HK-2 (cell line): ENCODE results near the gene HEATR1.

ENCODE experiments used
- DNase-seq: peaks from one replicate; pipeline ENCODE4 v3.0.0-alpha.2; 2018; ENCODE audit not compliant: unreplicated experiment

HEATR1 gene

GRCh38 chr1:236543065-236543669 is 61.1 kb downstream of the HEATR1 start:
- no peak for DNase-seq

- no peak for DNase-seq
These were observed 62.6 kb downstream of the HEATR1 start for GRCh38 chr1:236541710-236542109.

GRCh38 chr1:236540813-236541465 is 63.4 kb downstream of the HEATR1 start:
- DNase-seq, result no peak

- no peak for DNase-seq
These were observed 67.8 kb downstream of the HEATR1 start for GRCh38 chr1:236536540-236536939.

GRCh38 chr1:236535662-236536161 is 68.6 kb downstream of the HEATR1 start:
- no peak for DNase-seq

- DNase-seq, result no peak
These were observed 69.1 kb downstream of the HEATR1 start for GRCh38 chr1:236535190-236535589.

GRCh38 chr1:236534151-236534651 is 70.1 kb downstream of the HEATR1 start:
- DNase-seq, result no peak

- no peak for DNase-seq
These were observed 71.5 kb downstream of the HEATR1 start for GRCh38 chr1:236532850-236533249.

- no peak for DNase-seq
These were observed 73.4 kb downstream of the HEATR1 start for GRCh38 chr1:236530959-236531358.

- DNase-seq, result no peak
These were observed 74.0 kb downstream of the HEATR1 start for GRCh38 chr1:236530286-236530685.

GRCh38 chr1:236526079-236526478 is 78.2 kb downstream of the HEATR1 start:
- no peak for DNase-seq

GRCh38 chr1:236524895-236525184 is 79.5 kb downstream of the HEATR1 start:
- DNase-seq, result no peak

GRCh38 chr1:236524142-236524894 is 80.0 kb downstream of the HEATR1 start:
- peak; percentile 67 for DNase-seq

GRCh38 chr1:236523704-236524141 is 80.6 kb downstream of the HEATR1 start, which contains the start of gene LGALS8:
TSS of gene LGALS8 (plus strand) at chr1:236523982. CDS start at chr1:236526071, 2,089 bp downstream.
- peak; percentile 88 for DNase-seq

- no peak for DNase-seq
These were observed 81.2 kb downstream of the HEATR1 start for GRCh38 chr1:236522937-236523703.

- no peak for DNase-seq
These were observed 83.8 kb downstream of the HEATR1 start for GRCh38 chr1:236520445-236521005.

GRCh38 chr1:236518322-236518721 is 86.0 kb downstream of the HEATR1 start:
- no peak for DNase-seq

GRCh38 chr1:236516929-236517704 is 87.2 kb downstream of the HEATR1 start:
- DNase-seq, result no peak

- DNase-seq, result no peak
These were observed 88.8 kb downstream of the HEATR1 start for GRCh38 chr1:236515443-236515958.

GRCh38 chr1:236514703-236515442 is 89.4 kb downstream of the HEATR1 start:
- DNase-seq, result no peak
